Osteocyte (in vitro differentiated cells): Measurements from ENCODE around the gene USH1C. TPM values are rescaled to one million over a fixed set of nuclear protein-coding genes. Genes with fewer than 3 reads are reported as not detected.

Source experiments
- DNase-seq: peaks from one replicate; pipeline ENCODE4 v3.0.0; 2021; ENCODE audit warnings: mixed read lengths; ENCODE audit not compliant: unreplicated experiment; ENCODE audit errors: extremely low spot score
- H3K27ac Mint-ChIP-seq: one replicate; pipeline ENCODE4 v1.8.0; 2021; ENCODE audit warnings: mild to moderate bottlenecking, mixed read lengths; ENCODE audit not compliant: unreplicated experiment
- H3K27me3 Mint-ChIP-seq: one replicate; pipeline ENCODE4 v1.8.0; 2021; ENCODE audit warnings: mixed read lengths; ENCODE audit not compliant: unreplicated experiment
- H3K36me3 Mint-ChIP-seq: one replicate; pipeline ENCODE4 v1.8.0; 2021; ENCODE audit warnings: mixed read lengths; ENCODE audit not compliant: unreplicated experiment
- H3K4me1 Mint-ChIP-seq: one replicate; pipeline ENCODE4 v1.8.0; 2021; ENCODE audit warnings: mixed read lengths; ENCODE audit not compliant: unreplicated experiment
- H3K4me3 Mint-ChIP-seq: one replicate; pipeline ENCODE4 v1.8.0; 2021; ENCODE audit warnings: mild to moderate bottlenecking, moderate library complexity, mixed read lengths; ENCODE audit not compliant: unreplicated experiment
- H3K9me3 Mint-ChIP-seq: one replicate; pipeline ENCODE4 v1.8.0; 2021; ENCODE audit warnings: mixed read lengths; ENCODE audit not compliant: unreplicated experiment
- total RNA-seq: library from RNA; stranded (reverse); gene quantifications from 2 replicates; pipeline ENCODE4 v1.2.1, GENCODE V29; 2021
- TF ChIP-seq, protein P1 (sequence below): fragments of 200-600 bp; sonication (generic); IDR thresholded peaks from 2 replicates; pipeline ENCODE4 v1.5.0; 2021; ENCODE audit warnings: antibody characterized with exemption, mild to moderate bottlenecking, moderate library complexity

USH1C gene
- total RNA-seq, 1 donor from 2014 or later, result not detected

- Mint-ChIP-seq H3K4me3 (no peak overlapping the region), H3K36me3 (no peaks in the 10 kb centered on the region), H3K9me3 (no peaks in the 10 kb centered on the region), H3K27me3 (peaks cover 24% of the 10 kb centered on the region), H3K4me1 (no peaks in the 10 kb centered on the region), H3K27ac (no peak overlapping the region)
- DNase-seq, result no peak
- TF ChIP-seq, protein P1, sequence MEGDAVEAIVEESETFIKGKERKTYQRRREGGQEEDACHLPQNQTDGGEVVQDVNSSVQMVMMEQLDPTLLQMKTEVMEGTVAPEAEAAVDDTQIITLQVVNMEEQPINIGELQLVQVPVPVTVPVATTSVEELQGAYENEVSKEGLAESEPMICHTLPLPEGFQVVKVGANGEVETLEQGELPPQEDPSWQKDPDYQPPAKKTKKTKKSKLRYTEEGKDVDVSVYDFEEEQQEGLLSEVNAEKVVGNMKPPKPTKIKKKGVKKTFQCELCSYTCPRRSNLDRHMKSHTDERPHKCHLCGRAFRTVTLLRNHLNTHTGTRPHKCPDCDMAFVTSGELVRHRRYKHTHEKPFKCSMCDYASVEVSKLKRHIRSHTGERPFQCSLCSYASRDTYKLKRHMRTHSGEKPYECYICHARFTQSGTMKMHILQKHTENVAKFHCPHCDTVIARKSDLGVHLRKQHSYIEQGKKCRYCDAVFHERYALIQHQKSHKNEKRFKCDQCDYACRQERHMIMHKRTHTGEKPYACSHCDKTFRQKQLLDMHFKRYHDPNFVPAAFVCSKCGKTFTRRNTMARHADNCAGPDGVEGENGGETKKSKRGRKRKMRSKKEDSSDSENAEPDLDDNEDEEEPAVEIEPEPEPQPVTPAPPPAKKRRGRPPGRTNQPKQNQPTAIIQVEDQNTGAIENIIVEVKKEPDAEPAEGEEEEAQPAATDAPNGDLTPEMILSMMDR, result no peak
These were observed 50.2 kb downstream of the USH1C start for GRCh38 chr11:17494019-17494418.

GRCh38 chr11:17490938-17491337 lies 53.3 kb downstream of the USH1C start:
- H3K27me3 Mint-ChIP-seq, result peaks cover 25% of the 10 kb centered on the region
- no peaks in the 10 kb centered on the region for H3K4me1 Mint-ChIP-seq
- no peak for DNase-seq
- TF ChIP-seq, protein P1, result no peak
- H3K27ac Mint-ChIP-seq, result no peak overlapping the region
- H3K9me3 Mint-ChIP-seq, result no peaks in the 10 kb centered on the region
- H3K36me3 Mint-ChIP-seq, result no peaks in the 10 kb centered on the region
- H3K4me3 Mint-ChIP-seq, result no peak overlapping the region

DNA sequence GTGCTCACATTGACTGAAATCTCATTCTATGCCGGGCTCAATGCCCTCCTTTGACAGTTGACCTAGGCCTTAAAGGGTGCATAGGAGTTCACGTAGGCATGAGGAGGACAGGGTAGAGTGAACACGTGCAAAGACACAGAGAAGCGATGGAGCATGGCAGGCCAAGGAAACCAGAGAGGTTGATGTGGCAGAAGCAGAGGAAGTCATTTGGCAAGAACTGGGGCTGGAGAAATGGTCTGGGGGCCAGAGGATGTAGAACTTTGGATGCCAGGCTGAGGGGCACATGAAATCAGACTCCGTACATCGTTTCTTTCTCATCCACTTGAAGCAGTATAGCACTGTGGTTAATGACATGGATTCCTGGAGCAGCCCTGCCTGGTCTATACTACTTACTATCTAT lies 54.0 kb downstream of the USH1C start:
- Mint-ChIP-seq H3K27ac (no peak overlapping the region), H3K4me1 (no peaks in the 10 kb centered on the region), H3K36me3 (no peaks in the 10 kb centered on the region)

GRCh38 chr11:17489751-17490150 lies 54.5 kb downstream of the USH1C start:
- no peaks in the 10 kb centered on the region for H3K4me1 Mint-ChIP-seq
- TF ChIP-seq, protein P1, result no peak
- no peak overlapping the region for H3K4me3 Mint-ChIP-seq
- no peak overlapping the region for H3K27ac Mint-ChIP-seq
- peaks cover 23% of the 10 kb centered on the region for H3K27me3 Mint-ChIP-seq
- DNase-seq, result no peak
- no peaks in the 10 kb centered on the region for H3K36me3 Mint-ChIP-seq
- no peaks in the 10 kb centered on the region for H3K9me3 Mint-ChIP-seq

More for the DNA sequence above, 54.0 kb downstream of the USH1C start:
- no peak for DNase-seq
- no peak overlapping the region for H3K4me3 Mint-ChIP-seq
- TF ChIP-seq, protein P1, result no peak
- no peaks in the 10 kb centered on the region for H3K9me3 Mint-ChIP-seq
- peaks cover 23% of the 10 kb centered on the region for H3K27me3 Mint-ChIP-seq

DNA sequence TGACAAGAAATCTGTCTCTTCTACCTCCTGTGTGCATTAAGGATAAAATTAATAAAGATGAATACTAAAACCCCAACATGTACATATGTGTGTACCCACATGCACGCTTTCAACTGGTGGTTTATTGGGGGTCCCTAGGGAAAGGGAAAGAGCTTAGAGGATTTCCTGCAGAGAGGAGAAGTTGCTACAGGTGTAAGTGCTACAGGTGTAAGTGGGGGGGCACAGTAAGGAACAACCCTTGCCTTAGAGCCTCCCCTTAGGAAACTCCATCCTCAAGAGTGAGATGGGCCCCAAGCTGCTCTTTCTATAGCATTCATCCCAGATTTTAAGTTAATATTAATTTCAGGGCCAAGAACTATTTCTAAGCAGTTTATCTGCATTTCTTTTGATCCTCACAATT lies 55.7 kb downstream of the USH1C start:
- no peak overlapping the region for H3K4me3 Mint-ChIP-seq
- peaks cover 2% of the 10 kb centered on the region for H3K9me3 Mint-ChIP-seq

More for the DNA sequence above, 55.7 kb downstream of the USH1C start:
- Mint-ChIP-seq H3K36me3 (no peaks in the 10 kb centered on the region), H3K4me1 (no peaks in the 10 kb centered on the region), H3K27me3 (peaks cover 28% of the 10 kb centered on the region), H3K27ac (no peak overlapping the region)
- no peak for DNase-seq
- TF ChIP-seq, protein P1, result no peak
